PC-3 (cell line): ENCODE measurements around the gene OR2T5. TPM values are rescaled to one million over a fixed set of nuclear protein-coding genes. Genes with fewer than 3 reads are reported as not detected.
"Not testable (repeated sequence)": the region's sequence is repeated elsewhere in the genome, so short reads cannot be mapped to it uniquely, and the experiment has no call there.

ENCODE experiments used
- ATAC-seq: fragments of 200-7000 bp; cut with Tn5 transposase; 2 replicates; pipeline ENCODE4 v1.9.1; 2020; ENCODE audit warnings: mild to moderate bottlenecking, moderate library complexity
- Bru-seq: library from RNA; stranded (reverse); fragments of 400-500 nt; gene quantifications from one replicate; lab custom pipeline; 2021; lab: Mats Ljungman, UMichigan
- BruChase-seq, 2 experiments: library from RNA; stranded (reverse); fragments of 400-500 nt; gene quantifications; one replicate each; lab custom pipeline; 2021; lab: Mats Ljungman, UMichigan
- BruUV-seq: library from RNA; stranded (reverse); fragments of 400-500 nt; replicated peaks from 2 replicates; lab custom pipeline; 2021; lab: Mats Ljungman, UMichigan
- CTCF ChIA-PET: fragments of 300-600 bp; sonication (Branson Sonifier 250); formaldehyde crosslinking; loops from one replicate; lab custom pipeline; 2022; ENCODE audit warnings: antibody characterized with exemption; lab: Charles Lee
- POLR2A ChIA-PET: fragments of 300-600 bp; sonication (Branson Sonifier 250); formaldehyde crosslinking; loops from one replicate; lab custom pipeline; 2022; ENCODE audit warnings: antibody characterized with exemption; ENCODE audit not compliant: unreplicated experiment; lab: Charles Lee
- DNase-seq: peaks from one replicate; pipeline ENCODE4 v3.0.0-alpha.2; 2015
- H2AFZ ChIP-seq: fragments of 300-600 bp; sonication (generic); 2 replicates; pipeline ENCODE4 v1.6.0; 2016; ENCODE audit warnings: antibody characterized with exemption, low read length
- H3F3A ChIP-seq: fragments of 300-600 bp; sonication (generic); one replicate; pipeline ENCODE4 v1.6.0; 2017; ENCODE audit warnings: antibody characterized with exemption, low read length, control low read depth, mild to moderate bottlenecking; ENCODE audit not compliant: unreplicated experiment
- H3K27ac ChIP-seq: fragments of 300-600 bp; sonication (generic); 2 replicates; pipeline ENCODE4 v1.5.1; 2016; ENCODE audit warnings: mild to moderate bottlenecking, low read length
- H3K27me3 ChIP-seq: fragments of 300-600 bp; sonication (generic); 2 replicates; pipeline ENCODE4 v1.6.1; 2016; ENCODE audit warnings: low read length, mixed read lengths
- H3K36me3 ChIP-seq: fragments of 300-600 bp; sonication (generic); 2 replicates; pipeline ENCODE4 v1.6.1; 2016; ENCODE audit warnings: low read depth, mixed run types, low read length, mixed read lengths
- H3K4me1 ChIP-seq: fragments of 300-600 bp; sonication (generic); 2 replicates; pipeline ENCODE4 v1.5.1; 2016; ENCODE audit warnings: low read length; ENCODE audit not compliant: insufficient read depth
- H3K4me2 ChIP-seq: fragments of 300-600 bp; sonication (generic); 2 replicates; pipeline ENCODE4 v1.6.0; 2016; ENCODE audit warnings: low read length
- H3K4me3 ChIP-seq: fragments of 300-600 bp; sonication (generic); 2 replicates; pipeline ENCODE4 v1.5.1; 2016; ENCODE audit warnings: mild to moderate bottlenecking, low read length, mixed read lengths
- H3K79me2 ChIP-seq: fragments of 300-600 bp; sonication (generic); 2 replicates; pipeline ENCODE4 v1.6.1; 2017; ENCODE audit warnings: low read length, mixed read lengths
- H3K9ac ChIP-seq: fragments of 300-600 bp; sonication (generic); 2 replicates; pipeline ENCODE4 v1.6.0; 2016; ENCODE audit warnings: mild to moderate bottlenecking, low read length
- H3K9me2 ChIP-seq: fragments of 300-600 bp; sonication (generic); replicated peaks from 2 replicates; pipeline ENCODE4 v1.6.1; 2016; ENCODE audit warnings: mixed run types, low read length, mixed read lengths
- H3K9me3 ChIP-seq: fragments of 300-600 bp; sonication (generic); 2 replicates; pipeline ENCODE4 v1.6.1; 2016; ENCODE audit warnings: low read length, mixed read lengths
- H4K20me1 ChIP-seq: fragments of 300-600 bp; sonication (generic); 2 replicates; pipeline ENCODE4 v1.6.1; 2016; ENCODE audit warnings: low read length, mixed read lengths
- intact Hi-C: fragments of 100-400 bp; cut with micrococcal nuclease; formaldehyde crosslinking; loops from 2 replicates; pipeline ENCODE4 v1.9.0; 2023
- long read RNA-seq: library from polyadenylated mRNA; unstranded; transcript quantifications from one replicate; pipeline ENCODE4 v2.0.0, GENCODE V29; 2021; ENCODE audit not compliant: unreplicated experiment
- total RNA-seq: library from RNA; depleted of rRNA; stranded (reverse); fragments of >200 nt; gene quantifications from 2 replicates; pipeline ENCODE4 v1.2.3, GENCODE V29; 2014; rRNA removed

OR2T5 gene
- total RNA-seq (not detected in 2 replicates), Bru-seq, nascent RNA (not detected), BruChase-seq, experiment 1, labeled RNA remaining after a 6-hour chase (not detected), BruChase-seq, experiment 2, labeled RNA remaining after a 2-hour chase (not detected)
- long read RNA-seq: 0 reads

GRCh38 chr1:248488289-248488688 is at the start of gene OR2T5:
OR2T5 (plus strand) TSS chr1:248488589; CDS start chr1:248488589, 0 bp downstream.
- H3K79me2 ChIP-seq, CTCF ChIA-PET, DNase-seq, POLR2A ChIA-PET, H3K9me2 ChIP-seq, H3K9me3 ChIP-seq, H3K4me3 ChIP-seq, intact Hi-C loops, H3K4me2 ChIP-seq, H3K9ac ChIP-seq, H2AFZ ChIP-seq, H3F3A ChIP-seq, H3K4me1 ChIP-seq, BruUV-seq, ATAC-seq, H3K27ac ChIP-seq, H4K20me1 ChIP-seq, H3K36me3 ChIP-seq, H3K27me3 ChIP-seq: not testable (repeated sequence)

GRCh38 chr1:248438668-248439067 is 49.7 kb upstream of the OR2T5 start:
- H3K4me1 ChIP-seq, H3K36me3 ChIP-seq, H3K27ac ChIP-seq, intact Hi-C loops, H3K79me2 ChIP-seq, H3F3A ChIP-seq, H3K9me3 ChIP-seq, H3K9ac ChIP-seq, CTCF ChIA-PET, H3K4me2 ChIP-seq, H3K4me3 ChIP-seq, H2AFZ ChIP-seq, BruUV-seq, ATAC-seq, H3K9me2 ChIP-seq, H4K20me1 ChIP-seq, DNase-seq, POLR2A ChIA-PET: not testable (repeated sequence)
- peaks cover 21% of the 10 kb centered on the region for H3K27me3 ChIP-seq

GRCh38 chr1:248439283-248439682 is 49.1 kb upstream of the OR2T5 start:
- intact Hi-C loops, H3K27ac ChIP-seq, POLR2A ChIA-PET, H3K36me3 ChIP-seq, H3K9me2 ChIP-seq, ATAC-seq, BruUV-seq, H3K4me1 ChIP-seq, H3K9me3 ChIP-seq, H3K4me2 ChIP-seq, H3K9ac ChIP-seq, H2AFZ ChIP-seq, CTCF ChIA-PET, H3K79me2 ChIP-seq, DNase-seq, H3F3A ChIP-seq, H3K4me3 ChIP-seq, H4K20me1 ChIP-seq: not testable (repeated sequence)
- H3K27me3 ChIP-seq: peaks cover 19% of the 10 kb centered on the region

GRCh38 chr1:248442500-248443277 is 45.7 kb upstream of the OR2T5 start:
- CTCF ChIA-PET, DNase-seq, H2AFZ ChIP-seq, H3K36me3 ChIP-seq, H3K9me3 ChIP-seq, H3K4me2 ChIP-seq, ATAC-seq, H3K4me3 ChIP-seq, H3K27ac ChIP-seq, H3K9me2 ChIP-seq, POLR2A ChIA-PET, H3K4me1 ChIP-seq, H3K9ac ChIP-seq, intact Hi-C loops, H3F3A ChIP-seq, H4K20me1 ChIP-seq, BruUV-seq, H3K79me2 ChIP-seq: not testable (repeated sequence)
- H3K27me3 ChIP-seq: peaks cover 25% of the 10 kb centered on the region; the same call in 1 of the 2 replicates

GRCh38 chr1:248444603-248445002 is 43.8 kb upstream of the OR2T5 start:
- POLR2A ChIA-PET, H3K4me3 ChIP-seq, H4K20me1 ChIP-seq, H3K9ac ChIP-seq, H3K36me3 ChIP-seq, H2AFZ ChIP-seq, BruUV-seq, H3K4me1 ChIP-seq, intact Hi-C loops, DNase-seq, CTCF ChIA-PET, H3K4me2 ChIP-seq, H3K79me2 ChIP-seq, ATAC-seq, H3K27ac ChIP-seq, H3K9me3 ChIP-seq, H3K9me2 ChIP-seq, H3F3A ChIP-seq: not testable (repeated sequence)
- H3K27me3 ChIP-seq: peaks cover 25% of the 10 kb centered on the region; the same call in 1 of the 2 replicates

- POLR2A ChIA-PET, H4K20me1 ChIP-seq, H3K4me2 ChIP-seq, ATAC-seq, BruUV-seq, H3K4me1 ChIP-seq, H3K27ac ChIP-seq, H2AFZ ChIP-seq, DNase-seq, H3K9me3 ChIP-seq, H3K79me2 ChIP-seq, H3K36me3 ChIP-seq, H3K4me3 ChIP-seq, H3F3A ChIP-seq, intact Hi-C loops, H3K9ac ChIP-seq, H3K9me2 ChIP-seq, CTCF ChIA-PET: not testable (repeated sequence)
- peaks cover 21% of the 10 kb centered on the region; the same call in 1 of the 2 replicates for H3K27me3 ChIP-seq
These were observed 43.0 kb upstream of the OR2T5 start, which contains the start of gene OR2T2 for GRCh38 chr1:248445399-248445798. OR2T2 (plus strand) TSS chr1:248445637; CDS start chr1:248452798, 7,161 bp downstream.
